ENCODE data around the gene CPOX. TPM values are rescaled to one million over a fixed set of nuclear protein-coding genes. Genes with fewer than 3 reads are reported as not detected.

The CPOX gene
- total RNA-seq, 4 donors from 2014 or later, result 9.8 to 25.6 (median 15.1) TPM

GRCh38 chr3:98558100-98558827, 35.1 kb downstream of the CPOX start:
- Histone ChIP-seq H3K27ac (no peak overlapping the region), H3K4me3 (no peak overlapping the region), H3K9me3 (no peaks in the 10 kb centered on the region), H3K4me1 (no peaks in the 10 kb centered on the region), H3K27me3 (no peaks in the 10 kb centered on the region), H3K36me3 (no peaks in the 10 kb centered on the region)
- TF ChIP-seq CTCF (IDR thresholded peaks at IDR 0.05 in 4 of 5, conservative IDR thresholded peaks at IDR 0.05 in 1 of 5), result no peak
- TF ChIP-seq POLR2A (IDR thresholded peaks at IDR 0.05), result no peak
- DNase-seq, result no peak
- no peak for ATAC-seq
- intact Hi-C loops (cut with DNase I; ENCODE audit: low total_unique reads) (no loop called here), in situ Hi-C loops (cut with MboI; ENCODE audit: low sequenced_read_pairs in 4 of 4) (no loop called here)

- Histone ChIP-seq H3K27ac (no peak overlapping the region), H3K27me3 (no peaks in the 10 kb centered on the region), H3K36me3 (no peaks in the 10 kb centered on the region), H3K9me3 (no peaks in the 10 kb centered on the region), H3K4me3 (no peak overlapping the region), H3K4me1 (no peaks in the 10 kb centered on the region)
- no peak for ATAC-seq
- no peak for DNase-seq
- intact Hi-C loops (cut with DNase I; ENCODE audit: low total_unique reads) (no loop called here), in situ Hi-C loops (cut with MboI; ENCODE audit: low sequenced_read_pairs in 4 of 4) (no loop called here)
- TF ChIP-seq CTCF (IDR thresholded peaks at IDR 0.05 in 4 of 5, conservative IDR thresholded peaks at IDR 0.05 in 1 of 5), result no peak
- TF ChIP-seq POLR2A (IDR thresholded peaks at IDR 0.05), result no peak
These were observed 35.9 kb downstream of the CPOX start for GRCh38 chr3:98557324-98558010.

- intact Hi-C loops (cut with DNase I; ENCODE audit: low total_unique reads) (no loop called here), in situ Hi-C loops (cut with MboI; ENCODE audit: low sequenced_read_pairs in 4 of 4) (no loop called here)
- Histone ChIP-seq H3K27me3 (no peaks in the 10 kb centered on the region), H3K27ac (no peak overlapping the region), H3K36me3 (no peaks in the 10 kb centered on the region), H3K4me3 (no peak overlapping the region), H3K4me1 (no peaks in the 10 kb centered on the region), H3K9me3 (no peaks in the 10 kb centered on the region)
- DNase-seq, result no peak
- no peak for ATAC-seq
- TF ChIP-seq CTCF (IDR thresholded peaks at IDR 0.05 in 4 of 5, conservative IDR thresholded peaks at IDR 0.05 in 1 of 5), result no peak
- TF ChIP-seq POLR2A (IDR thresholded peaks at IDR 0.05), result no peak
These were observed 37.0 kb downstream of the CPOX start for GRCh38 chr3:98556164-98557130.

- no peak for DNase-seq
- intact Hi-C loops (cut with DNase I; ENCODE audit: low total_unique reads) (no loop called here), in situ Hi-C loops (cut with MboI; ENCODE audit: low sequenced_read_pairs in 4 of 4) (no loop called here)
- Histone ChIP-seq H3K4me3 (no peak overlapping the region), H3K9me3 (no peaks in the 10 kb centered on the region), H3K27me3 (no peaks in the 10 kb centered on the region), H3K4me1 (no peaks in the 10 kb centered on the region), H3K36me3 (no peaks in the 10 kb centered on the region), H3K27ac (no peak overlapping the region)
- ATAC-seq, result no peak
- TF ChIP-seq CTCF (IDR thresholded peaks at IDR 0.05 in 4 of 5, conservative IDR thresholded peaks at IDR 0.05 in 1 of 5) (no peak), POLR2A (IDR thresholded peaks at IDR 0.05) (no peak)
These were observed 38.4 kb downstream of the CPOX start for GRCh38 chr3:98555025-98555379.

All from gastrocnemius medialis (tissue), 4 donors.